ENCODE measurements around the gene LRRTM2.

LRRTM2 gene

DNA sequence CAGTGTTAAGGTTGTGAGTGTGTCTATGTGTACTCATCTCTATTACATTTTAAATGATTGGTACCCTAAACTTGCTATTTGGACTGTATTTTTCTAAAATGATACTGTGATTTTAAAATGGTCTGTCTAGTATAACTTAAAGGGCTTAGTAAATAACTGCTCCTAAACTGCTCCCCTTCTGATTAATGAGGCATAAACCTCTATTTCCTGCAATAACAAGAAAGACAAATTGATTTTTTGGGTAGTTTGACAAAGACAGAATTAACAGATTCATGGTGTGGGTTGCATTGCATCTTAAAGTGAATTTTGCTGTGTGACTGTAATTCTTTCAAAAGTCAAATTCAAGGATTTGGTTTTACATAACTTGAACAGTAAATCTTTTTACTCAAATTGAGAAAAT is 8.1 kb upstream of the LRRTM2 start:
- DNase-seq: no peak

DNA sequence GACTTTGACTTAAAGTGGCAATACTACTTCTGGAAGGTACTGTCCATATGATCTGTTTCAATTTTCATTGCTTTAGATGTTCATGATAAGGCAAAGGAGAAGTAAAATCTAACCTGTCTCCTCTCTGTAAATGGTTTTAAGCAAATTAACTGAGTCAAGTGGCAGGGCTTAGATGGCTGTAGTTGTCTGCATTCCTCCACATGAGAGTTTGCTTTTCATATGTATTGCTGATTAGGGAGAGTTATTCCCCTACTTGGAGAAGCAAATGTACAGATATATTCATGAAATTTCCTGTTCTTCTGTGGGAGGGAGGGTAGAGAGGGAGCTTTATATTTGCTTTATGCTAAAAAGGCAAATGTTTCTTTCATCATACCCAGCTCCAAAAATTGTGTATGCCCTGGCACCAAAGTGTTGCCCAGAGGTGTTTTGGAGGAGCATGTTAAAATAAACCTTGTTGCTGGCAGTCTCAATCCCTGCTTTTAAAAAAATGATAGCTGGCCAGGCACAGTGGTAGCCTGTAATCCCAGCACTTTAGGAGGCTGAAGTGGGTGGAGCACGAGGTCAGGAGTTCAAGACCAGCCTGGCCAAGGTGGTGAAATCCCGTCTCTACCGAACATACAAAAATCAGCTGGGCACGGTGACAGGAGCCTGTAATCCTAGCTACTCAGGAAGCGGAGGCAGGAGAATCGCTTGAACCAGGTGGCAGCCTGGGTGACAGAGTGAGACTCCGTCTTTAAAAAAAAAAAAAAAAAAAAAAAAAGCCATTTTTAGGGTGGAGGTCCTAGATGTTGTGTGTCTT is 3.5 kb upstream of the LRRTM2 start:
- no peak for DNase-seq

DNA sequence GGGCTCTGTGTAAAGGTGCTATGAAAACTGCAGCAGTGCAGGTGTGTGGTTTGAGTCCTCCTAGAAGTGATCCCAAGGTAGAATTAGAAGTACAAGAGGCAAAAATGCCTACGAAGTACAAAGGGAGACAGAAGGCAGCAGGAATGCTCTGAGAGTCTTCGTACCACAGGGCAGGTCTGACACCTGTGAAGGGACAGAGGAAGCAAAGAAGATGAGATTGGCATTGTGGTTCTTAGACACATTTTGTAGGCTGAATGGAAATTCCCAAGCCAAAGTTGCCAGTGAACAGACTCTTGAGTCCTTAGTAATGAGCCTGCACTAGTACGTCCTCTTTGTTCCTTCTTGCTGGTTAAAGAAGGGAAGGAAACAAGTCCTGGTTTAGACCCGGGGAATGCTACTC is 1.7 kb upstream of the LRRTM2 start:
- no peak for DNase-seq

DNA sequence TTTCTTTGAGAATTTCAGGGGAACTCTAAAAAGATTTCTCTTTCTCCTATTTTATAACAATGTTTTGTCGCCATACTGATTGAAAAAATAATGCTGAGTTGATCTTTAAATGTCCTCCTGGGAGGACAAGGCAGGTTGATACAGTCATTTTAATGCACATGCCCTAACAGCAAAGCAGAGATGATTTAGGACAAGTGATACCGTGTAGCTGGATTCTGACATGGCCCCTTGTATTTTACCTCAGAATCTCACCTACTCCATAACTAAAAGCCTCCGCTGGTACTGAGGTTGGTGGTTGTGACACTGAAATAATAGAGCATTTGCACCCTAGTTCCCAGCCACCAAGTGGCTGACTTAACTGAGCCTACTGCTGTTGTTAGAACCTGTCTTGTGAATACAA is 811 bp upstream of the LRRTM2 start:
- DNase-seq: no peak

DNA sequence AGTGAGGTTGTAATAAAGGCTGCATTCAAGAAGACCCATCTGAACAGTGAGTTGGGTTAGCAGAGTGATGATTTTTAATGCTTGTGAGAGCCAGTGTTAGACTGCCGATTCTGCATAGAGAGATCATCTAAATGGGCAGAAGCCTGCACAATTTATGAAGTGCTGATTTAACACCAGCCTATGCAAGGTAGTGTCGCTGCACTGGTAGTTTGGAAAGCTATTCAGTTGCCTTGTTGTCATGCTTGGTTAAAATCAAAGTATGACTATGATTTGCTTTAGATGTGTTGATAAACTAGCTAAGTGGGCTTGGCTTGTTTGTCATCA is 379 bp upstream of the LRRTM2 start:
- DNase-seq: no peak

DNA sequence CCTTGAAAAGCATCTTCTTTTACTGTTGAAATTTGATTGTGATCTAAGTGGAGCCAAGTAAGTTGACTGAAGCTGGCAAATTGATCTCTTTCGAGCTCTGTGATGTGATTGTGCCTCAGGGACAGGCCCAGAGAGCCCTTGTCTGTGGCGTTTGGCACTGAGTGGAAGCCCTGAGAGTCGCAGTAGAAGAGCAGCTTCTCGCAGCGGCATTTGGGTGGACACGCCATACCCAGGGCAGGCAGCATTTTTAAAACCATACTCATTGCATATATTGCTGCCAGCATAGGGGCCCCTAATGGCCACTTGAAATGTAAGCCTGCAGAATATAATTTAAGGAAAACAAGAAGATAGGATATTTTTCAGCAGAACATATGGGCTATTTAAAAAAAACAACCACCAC is 894 bp downstream of the LRRTM2 start:
- peak; percentile 26 for DNase-seq

DNA sequence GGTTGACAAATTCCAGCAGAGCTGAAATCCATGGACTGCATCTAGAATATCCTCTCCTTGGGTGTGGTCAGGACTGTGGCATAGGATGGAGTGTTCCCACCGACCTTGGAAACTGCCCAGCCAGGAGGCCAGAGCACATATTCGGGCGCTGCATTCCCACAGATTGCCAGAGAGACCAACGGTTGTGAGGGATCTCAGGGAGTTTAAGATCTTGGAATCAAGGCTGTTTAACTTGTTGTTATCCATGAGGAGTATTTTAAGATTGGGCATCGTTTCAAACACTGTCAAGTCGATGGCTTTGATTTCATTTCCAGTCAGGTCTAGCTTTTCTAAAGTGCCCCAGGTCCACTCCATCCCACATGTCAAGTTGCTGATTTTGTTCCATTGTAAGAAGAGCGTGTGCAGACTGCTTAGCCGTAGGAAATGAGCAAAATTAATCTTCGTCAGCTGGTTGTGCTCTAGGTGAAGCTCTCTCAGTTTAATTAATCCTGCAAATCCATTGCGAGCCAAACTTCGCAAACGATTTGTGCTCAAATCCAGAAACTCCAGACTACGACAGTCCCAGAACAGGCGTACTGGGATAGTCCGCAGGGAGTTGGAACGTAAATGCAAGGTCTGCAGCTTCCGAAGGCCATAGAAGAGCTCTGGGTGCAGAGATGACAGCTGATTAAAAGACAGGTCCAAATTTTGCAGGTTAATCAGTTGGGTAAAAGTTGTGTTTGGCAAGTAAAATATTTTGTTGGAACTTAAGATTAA is 1.5 kb downstream of the LRRTM2 start:
- DNase-seq: no peak

DNA sequence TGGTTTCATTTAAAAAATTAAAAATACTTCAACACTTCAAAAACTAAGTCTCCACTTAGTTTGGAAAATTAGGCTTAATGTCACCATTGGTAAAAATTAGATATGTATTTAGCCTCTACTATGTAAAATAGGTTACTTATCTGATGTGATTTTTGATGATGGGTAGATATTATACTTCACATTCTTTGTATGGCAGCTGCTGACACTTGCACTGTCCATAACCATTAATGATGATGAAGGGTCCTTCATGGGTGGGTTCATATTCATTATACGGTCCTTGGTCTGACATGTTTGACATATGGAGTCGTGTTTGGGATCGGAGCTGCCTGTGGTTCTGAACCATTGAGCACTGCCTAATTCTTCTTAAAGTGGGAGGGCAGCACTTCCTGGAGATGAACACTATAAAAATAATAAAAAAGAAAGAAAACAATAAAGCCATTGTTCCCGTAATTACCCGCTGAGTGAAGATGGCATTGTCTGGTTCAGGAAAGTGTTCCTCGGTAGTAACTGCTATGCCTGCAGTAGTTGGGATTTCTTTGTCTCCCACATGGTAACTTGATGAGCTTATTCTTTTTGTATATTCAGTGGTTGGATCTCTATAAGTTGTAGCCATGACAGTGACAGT is 2.2 kb downstream of the LRRTM2 start:
- DNase-seq: no peak

DNA sequence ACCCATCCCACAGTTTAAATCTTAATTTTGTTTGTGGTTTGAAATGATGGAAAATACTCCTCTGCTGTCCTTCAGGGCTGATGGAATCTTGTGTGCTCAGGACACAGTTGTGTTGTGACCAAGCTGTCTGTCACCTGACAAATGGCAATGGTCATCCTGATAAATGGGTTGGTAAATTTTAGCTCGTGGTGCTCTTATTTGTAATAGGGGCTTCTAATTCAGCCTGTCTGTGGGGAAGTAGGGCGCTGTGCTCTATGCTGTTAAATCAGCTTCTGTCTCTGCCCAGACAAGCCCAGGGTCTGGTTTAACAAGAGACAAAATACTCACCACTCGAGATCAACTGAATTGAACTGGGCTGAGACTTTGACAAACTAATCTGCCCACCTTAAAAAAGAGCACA is 4.5 kb downstream of the LRRTM2 start:
- DNase-seq: no peak

DNA sequence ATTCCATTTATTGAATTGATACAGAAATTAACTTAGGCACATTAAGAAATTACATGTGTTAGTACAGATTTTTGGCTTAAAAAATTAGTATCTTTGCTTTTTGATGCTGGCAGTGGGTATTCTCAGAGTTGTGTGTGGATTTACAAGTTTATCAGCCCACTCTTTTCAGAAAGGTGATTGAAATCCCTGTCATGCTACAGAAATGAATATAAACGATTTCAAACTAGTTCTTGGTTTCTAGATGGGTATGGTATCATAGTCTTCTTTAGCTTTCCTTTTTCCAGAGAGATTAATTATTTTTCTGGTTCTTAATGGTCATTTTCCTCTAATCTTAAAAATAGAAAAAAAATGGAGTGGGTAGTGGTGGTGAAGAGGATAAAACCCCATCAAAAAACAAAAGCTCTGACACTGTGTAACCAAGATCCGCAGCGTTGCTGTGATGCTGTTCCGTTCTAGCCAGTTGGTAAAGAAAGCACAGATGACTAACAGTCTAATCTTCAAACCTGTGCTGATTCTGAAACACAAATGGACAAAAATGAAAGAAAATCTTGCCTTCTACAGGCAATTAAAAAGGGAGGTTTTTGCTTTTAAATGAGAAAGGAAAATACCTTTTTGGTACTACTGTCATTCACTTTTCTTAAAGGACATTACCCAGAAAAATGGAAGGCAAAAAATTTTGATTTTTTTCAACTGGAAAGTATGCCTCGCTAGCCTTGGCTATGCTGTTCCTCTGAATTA is 5.2 kb downstream of the LRRTM2 start:
- DNase-seq: no peak

DNA sequence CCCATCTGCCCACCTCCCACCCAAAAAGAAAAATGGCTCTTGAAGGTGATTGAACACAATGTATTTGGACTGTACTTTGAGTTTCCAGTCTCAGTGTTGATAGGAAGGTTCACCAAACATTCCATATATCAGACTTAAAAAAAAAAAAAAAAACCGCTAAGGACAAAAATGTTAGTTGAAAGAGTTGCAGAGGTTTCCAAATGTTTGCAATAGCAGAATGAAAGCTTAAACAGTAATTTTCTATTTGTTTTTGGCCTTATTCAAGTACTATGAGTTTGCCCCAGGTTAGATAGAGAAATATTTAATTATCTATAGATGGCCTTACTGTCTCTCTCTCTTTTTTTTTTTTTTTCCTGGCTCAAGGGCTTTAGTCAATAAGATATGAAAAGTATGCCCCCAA is 6.1 kb downstream of the LRRTM2 start:
- no peak for DNase-seq

DNA sequence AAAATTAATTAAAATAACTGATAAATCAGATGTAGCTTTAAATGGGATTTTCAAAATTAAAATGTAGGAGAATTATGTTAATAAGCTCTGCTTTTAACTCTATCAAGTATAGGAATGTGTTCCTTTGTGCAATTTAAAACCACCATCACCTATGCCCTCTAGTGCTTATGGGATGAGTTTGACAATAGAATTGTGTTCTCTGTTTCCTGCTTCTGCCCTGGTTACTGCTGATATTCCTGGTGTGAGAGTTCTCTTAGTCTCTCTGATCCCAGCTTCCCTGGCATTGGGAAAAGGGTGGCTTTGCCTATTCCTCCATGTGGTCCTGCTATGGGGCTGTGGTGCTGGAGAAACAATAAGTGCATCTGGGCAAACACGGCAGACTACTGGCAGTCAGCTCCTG is 8.1 kb downstream of the LRRTM2 start:
- no peak for DNase-seq

DNA sequence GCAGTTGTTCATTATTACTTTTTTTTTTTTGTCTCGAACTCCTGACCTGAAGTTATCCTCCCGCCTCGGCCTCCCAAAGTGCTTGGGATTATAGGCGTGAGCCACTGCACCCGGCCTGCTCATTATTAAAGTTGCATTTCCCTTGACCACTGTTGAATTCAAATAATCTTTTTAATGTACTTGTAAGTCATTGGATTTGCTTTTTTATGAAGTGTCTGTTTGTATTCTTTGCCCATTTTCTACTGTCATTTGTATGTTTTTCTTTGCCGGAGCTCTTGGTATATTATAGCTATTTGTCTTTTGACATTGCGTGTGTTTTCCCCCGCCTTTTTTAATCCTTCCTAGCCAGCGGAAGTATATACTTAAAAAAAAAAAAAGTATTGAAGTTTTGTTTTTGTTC is 22.0 kb downstream of the LRRTM2 start:
- no peak for DNase-seq

DNA sequence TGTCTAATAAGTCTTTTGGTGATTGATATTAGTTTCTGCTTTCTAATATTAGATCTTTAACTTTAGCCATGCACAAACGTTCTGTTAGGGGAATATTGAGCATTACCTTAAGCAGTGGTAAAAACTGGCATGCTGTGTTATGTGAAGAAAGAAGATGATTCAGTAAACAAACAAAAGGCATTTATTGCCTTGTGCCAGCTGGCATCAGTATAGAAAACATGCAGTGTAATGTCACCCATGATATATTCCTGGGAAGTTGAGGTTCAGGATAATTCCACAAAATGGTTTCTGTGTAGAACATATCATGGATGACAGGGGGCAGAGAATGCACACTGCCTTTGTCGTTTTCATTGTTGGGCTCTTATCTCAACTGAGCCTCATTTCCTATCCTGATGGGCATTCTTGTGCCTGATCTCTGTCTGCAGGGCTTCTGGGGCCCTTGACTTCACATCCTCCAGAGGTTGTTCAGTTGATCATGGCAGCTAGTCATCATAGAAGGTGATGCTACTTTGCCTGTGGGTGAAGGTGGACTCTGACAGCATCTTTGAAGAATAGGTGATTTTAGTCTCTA is 24.2 kb downstream of the LRRTM2 start:
- DNase-seq: no peak

DNA sequence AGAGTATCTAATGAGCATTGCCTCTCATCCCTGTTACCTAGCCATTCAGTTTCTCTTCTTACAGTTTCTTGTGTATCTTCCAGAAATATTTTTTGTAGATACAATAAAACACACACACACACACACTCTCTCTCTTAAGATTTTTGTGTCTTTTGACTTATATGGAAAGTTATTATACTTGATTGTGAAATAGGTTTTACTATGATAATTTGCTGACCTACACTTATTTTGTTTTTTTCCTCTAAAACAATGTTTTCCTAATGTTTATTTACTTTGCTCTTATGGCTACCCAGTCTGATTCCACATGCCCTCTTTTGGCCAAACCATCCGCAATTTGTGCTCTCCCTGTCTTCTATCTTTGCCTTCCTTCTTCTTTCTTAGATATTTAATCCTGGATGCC is 25.3 kb downstream of the LRRTM2 start:
- DNase-seq: no peak

DNA sequence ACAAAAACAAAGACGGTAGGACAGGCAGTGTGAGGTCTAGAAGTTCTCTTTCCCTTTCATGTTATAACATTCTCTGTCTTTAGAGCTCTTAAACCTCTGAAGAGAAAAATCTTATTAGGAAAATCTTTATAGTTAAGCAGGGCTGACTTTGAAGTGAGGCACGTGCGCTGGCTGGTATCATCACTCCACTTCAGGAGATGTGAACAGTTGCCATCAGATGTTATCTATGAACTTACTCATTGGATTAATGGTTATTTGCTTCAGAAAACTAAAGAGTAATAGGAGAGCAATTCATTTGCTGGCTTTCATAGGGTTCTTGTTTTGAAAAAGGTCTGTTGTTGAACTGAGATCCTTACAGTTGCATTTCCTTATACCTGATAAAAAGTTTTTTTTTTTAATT is 25.7 kb downstream of the LRRTM2 start:
- no peak for DNase-seq

DNA sequence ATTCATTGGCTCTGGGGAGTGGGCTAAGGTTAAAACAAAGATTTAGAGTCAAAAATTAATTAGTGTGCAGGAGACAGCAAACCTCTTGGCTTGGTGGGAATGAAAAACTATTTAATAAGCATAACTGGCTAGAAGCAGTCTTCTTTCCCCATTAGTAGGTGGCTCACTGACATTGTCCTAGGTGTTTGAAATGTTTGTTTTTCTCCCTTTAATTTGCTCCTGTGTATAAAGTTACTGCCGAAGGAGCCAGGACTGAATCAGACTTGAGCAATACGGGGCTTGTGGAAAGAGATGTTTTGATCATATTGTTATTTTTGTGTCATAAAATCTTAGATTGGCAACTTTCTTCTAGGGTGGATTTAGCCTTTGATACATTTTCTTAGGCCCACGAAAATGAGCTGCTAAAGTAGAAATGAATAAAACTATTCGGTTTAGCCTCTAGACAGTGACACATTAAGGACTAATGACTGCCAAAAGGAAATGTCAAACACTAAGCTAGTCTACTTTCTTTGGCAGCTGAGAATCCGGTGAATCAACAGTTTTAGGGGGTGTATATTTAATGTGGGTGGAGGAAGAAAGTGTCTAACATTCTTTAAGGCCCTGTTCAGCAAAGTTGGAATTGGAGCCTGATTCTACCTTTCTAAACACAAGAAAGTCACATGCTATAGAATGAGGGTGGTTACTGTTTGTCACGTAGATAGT is 30.2 kb downstream of the LRRTM2 start:
- DNase-seq: peak; percentile 83

DNA sequence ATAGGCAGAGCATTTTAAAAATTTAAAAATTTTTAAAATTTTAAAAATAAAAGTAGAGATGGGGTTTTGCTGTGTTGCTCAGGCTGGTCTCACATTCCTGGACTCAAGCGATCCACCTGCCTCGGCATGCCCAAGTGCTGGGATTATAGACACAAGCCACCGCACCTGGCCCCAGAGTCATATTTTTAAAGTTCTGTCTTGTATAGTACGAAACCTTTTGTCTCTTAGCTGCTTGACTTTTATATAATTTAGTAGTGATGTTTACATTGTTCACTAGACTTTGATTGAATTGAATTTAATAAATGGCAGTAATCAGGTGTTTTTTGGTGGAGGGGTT is 31.0 kb downstream of the LRRTM2 start:
- no peak for DNase-seq

DNA sequence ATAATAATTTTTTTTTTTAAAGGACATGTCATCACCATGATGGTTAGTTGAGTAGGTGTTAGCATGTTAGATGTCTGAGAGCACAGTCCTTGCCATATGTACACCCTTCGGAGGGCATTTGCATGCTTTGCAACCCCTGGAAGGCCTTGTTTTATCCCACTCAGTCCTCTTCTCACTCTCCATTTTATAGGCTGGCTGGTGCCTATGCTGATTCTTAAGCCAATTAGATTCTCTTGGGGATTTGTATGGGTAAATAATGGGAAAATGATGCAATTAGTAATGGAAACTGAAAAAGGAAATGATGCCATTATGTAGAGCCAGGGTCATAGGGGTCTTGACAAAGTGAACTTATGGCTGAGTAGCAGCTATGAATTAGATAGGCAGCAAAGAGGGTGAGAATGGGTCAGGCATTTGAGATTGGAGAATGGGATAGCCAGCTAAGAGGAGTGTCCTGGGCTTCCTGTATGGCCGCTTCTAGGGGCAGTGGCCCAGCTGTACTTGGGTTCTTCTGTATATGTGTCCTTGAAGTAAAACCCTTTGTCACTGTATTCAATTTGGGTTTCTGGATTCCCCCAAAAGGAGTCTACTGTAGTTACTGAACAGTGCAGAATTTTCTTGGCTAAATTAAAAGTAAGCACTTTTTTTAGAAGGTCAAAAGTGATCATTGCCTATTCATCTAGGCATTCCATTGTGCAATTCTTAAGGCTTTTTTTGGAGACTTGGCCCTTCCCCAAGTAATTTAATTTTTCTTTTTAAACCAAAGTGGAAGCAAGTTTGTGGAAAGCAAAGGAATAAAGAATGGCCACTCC is 31.6 kb downstream of the LRRTM2 start:
- peak; percentile 23 for DNase-seq

DNA sequence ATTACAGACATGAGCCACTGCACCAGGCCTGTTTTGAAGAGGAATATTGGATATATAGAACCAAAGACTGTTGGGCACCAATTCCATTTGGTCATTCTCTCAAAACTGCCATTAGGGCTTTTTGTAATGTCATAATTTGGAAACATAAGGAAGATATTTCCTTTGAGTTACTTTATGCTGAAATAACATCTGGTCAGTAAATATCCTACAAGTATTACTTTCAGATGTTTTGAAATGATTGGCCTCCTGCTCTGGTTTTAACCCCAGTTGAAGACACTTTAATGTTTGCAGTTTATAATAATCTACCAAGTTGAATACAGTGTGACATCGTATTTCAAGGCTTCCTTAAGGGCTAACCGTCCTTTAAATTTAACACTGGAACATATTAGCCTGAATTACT is 33.6 kb downstream of the LRRTM2 start:
- no peak for DNase-seq

DNA sequence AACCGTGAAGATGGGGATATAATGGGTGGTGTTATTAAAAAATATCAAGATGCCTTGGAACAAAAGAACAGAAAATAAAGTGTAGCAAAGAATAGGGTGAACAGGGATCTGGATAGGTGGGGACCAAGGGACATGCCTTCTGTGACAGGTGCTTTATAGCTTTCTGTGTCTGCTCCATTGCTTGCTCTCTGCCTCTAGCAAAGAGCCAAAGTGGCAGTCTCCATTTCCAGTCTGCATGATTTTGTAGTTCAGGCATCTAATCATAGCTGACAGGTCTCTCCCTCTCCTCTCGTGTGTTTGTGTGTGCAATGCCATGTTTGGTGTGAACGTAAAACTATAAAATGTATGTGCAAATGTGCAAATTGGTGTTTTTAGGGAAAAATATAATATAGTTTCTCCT is 35.0 kb downstream of the LRRTM2 start:
- no peak for DNase-seq

DNA sequence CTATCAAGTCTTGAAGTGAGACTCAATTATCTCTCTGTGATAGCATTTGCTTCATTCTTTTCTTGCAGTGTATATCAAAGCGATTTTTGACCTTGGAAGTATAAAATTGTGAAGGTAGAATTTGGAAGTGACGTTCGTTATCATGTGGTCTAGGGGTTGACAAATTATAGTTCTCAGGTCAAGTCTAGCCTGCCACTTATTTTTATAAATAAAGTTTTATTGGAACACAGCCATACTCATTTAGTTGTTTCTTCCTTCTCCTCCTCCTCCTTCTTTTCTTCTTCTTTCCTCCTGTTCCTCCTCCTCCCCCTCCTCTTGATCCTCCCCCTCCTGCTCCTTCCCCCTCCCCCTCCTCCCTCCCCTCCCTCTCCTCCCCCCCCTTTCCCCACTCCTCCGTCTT is 38.0 kb downstream of the LRRTM2 start:
- no peak for DNase-seq
